Measurements from ENCODE around the gene C1QTNF4.

Gene C1QTNF4

GRCh38 chr11:47577460-47578041 lies 16.7 kb downstream of the C1QTNF4 start:
- no peak for TF ChIP-seq CTCF (IDR thresholded peaks at IDR 0.05)
- H3K36me3 ChIP-seq: peaks cover 62% of the 10 kb centered on the region

GRCh38 chr11:47573321-47573720 lies 20.9 kb downstream of the C1QTNF4 start:
- H3K27ac ChIP-seq: no peak overlapping the region
- TF ChIP-seq CTCF (IDR thresholded peaks at IDR 0.05): no peak
- H3K27me3 ChIP-seq: no peaks in the 10 kb centered on the region
- peaks cover 8 to 13% of the 10 kb centered on the region in 2 experiments for H3K4me1 ChIP-seq (ENCODE audit: control insufficient read depth in 1 of 2, insufficient read depth in 1 of 2, low read depth in 1 of 2, low read length in 1 of 2)
- H3K4me3 ChIP-seq (ENCODE audit: low read depth in 1 of 2, low read length in 1 of 2): no peak overlapping the region
- H3K36me3 ChIP-seq: peaks cover 58% of the 10 kb centered on the region
- H3K9me3 ChIP-seq: no peaks in the 10 kb centered on the region

More at GRCh38 chr11:47577460-47578041, 16.7 kb downstream of the C1QTNF4 start:
- Histone ChIP-seq H3K9me3 (no peaks in the 10 kb centered on the region), H3K27ac (no peak overlapping the region), H3K4me3 (ENCODE audit: low read depth in 1 of 2, low read length in 1 of 2) (peak overlapping the region; percentile 84 to 91), H3K27me3 (no peaks in the 10 kb centered on the region), H3K4me1 (ENCODE audit: control insufficient read depth in 1 of 2, insufficient read depth in 1 of 2, low read depth in 1 of 2, low read length in 1 of 2) (peaks cover 21 to 23% of the 10 kb centered on the region in 2 experiments)

GRCh38 chr11:47572715-47573255 lies 21.4 kb downstream of the C1QTNF4 start:
- H3K9me3 ChIP-seq: no peaks in the 10 kb centered on the region
- H3K36me3 ChIP-seq: peaks cover 58% of the 10 kb centered on the region
- H3K27me3 ChIP-seq: no peaks in the 10 kb centered on the region
- H3K4me3 ChIP-seq (ENCODE audit: low read depth in 1 of 2, low read length in 1 of 2): no peak overlapping the region
- H3K27ac ChIP-seq: no peak overlapping the region
- TF ChIP-seq CTCF (IDR thresholded peaks at IDR 0.05): no peak
- peaks cover 2 to 8% of the 10 kb centered on the region in 2 experiments for H3K4me1 ChIP-seq (ENCODE audit: control insufficient read depth in 1 of 2, insufficient read depth in 1 of 2, low read depth in 1 of 2, low read length in 1 of 2)

- no peak overlapping the region for H3K4me3 ChIP-seq (ENCODE audit: low read depth in 1 of 2, low read length in 1 of 2)
- H3K9me3 ChIP-seq: no peaks in the 10 kb centered on the region
- no peak overlapping the region for H3K27ac ChIP-seq
- peaks cover 0 to 6% of the 10 kb centered on the region in 2 experiments for H3K4me1 ChIP-seq (ENCODE audit: control insufficient read depth in 1 of 2, insufficient read depth in 1 of 2, low read depth in 1 of 2, low read length in 1 of 2)
- no peaks in the 10 kb centered on the region for H3K27me3 ChIP-seq
- peaks cover 50% of the 10 kb centered on the region for H3K36me3 ChIP-seq
- no peak for TF ChIP-seq CTCF (IDR thresholded peaks at IDR 0.05)
These were observed 22.3 kb downstream of the C1QTNF4 start for GRCh38 chr11:47571895-47572294.

- Histone ChIP-seq H3K27ac (no peak overlapping the region), H3K4me1 (ENCODE audit: control insufficient read depth in 1 of 2, insufficient read depth in 1 of 2, low read depth in 1 of 2, low read length in 1 of 2) (peaks cover 3 to 6% of the 10 kb centered on the region in 2 experiments), H3K9me3 (no peaks in the 10 kb centered on the region), H3K36me3 (peaks cover 46% of the 10 kb centered on the region), H3K27me3 (no peaks in the 10 kb centered on the region), H3K4me3 (ENCODE audit: low read depth in 1 of 2, low read length in 1 of 2) (no peak overlapping the region)
- TF ChIP-seq CTCF (IDR thresholded peaks at IDR 0.05): no peak
These were observed 22.9 kb downstream of the C1QTNF4 start for GRCh38 chr11:47571357-47571729.

All from neutrophil (primary cell).